ENCODE results near the gene WAPL.

The WAPL gene

DNA sequence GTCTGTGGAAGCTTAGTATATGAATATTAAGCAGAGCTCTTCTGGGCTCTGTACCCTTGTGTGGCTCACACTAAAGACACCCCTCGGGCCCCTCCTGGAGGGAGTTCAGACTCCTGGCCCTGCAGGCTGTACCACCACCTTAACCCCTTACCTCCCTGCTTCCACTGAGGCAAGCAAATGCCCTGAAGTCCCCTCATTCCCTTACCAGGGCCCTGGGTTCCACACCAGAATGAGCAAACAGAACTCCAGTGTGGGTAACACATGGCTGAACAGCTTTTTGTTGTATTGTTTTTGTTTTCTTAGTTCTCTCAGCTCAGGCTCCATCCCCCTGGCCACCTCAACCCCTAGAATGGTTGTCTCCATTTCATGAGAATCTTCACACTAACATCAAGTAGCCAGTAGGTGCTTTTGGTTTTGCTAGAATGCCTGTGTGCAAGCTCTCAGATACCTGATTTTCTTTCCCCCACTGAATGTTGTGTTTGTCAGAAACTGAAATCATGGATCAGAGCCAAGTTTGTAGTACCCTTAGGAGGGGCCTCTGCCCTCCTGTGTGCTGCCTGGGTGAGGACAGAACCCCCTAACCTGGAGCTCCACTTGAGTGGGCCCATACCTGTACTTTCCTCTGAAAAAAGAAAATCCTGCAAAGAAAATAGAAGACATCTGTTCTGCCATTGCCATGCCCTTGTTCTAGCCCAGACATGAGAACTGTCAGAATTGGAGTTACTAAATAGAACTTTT lies 2.8 kb upstream of the WAPL start:
- no peak for DNase-seq

DNA sequence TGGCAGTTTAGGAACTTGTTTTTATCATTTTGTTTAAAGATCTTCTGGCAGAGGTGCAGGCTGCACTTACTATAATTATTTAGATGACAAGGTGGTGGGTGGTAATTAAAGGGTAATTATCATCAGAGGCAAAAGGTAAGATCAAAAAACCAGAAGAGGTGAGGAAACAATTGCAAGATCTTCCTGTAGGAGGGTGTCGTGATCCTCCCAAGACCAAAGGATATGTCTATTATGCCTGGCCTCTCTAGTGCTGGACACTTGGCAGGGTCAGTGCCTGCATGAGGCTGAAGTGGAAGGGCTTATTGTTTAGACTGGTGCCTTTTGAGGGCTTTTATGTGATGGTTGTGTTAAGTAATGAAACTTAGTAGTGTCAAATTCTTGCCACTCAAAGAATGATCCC lies 1.8 kb upstream of the WAPL start:
- DNase-seq, result no peak

DNA sequence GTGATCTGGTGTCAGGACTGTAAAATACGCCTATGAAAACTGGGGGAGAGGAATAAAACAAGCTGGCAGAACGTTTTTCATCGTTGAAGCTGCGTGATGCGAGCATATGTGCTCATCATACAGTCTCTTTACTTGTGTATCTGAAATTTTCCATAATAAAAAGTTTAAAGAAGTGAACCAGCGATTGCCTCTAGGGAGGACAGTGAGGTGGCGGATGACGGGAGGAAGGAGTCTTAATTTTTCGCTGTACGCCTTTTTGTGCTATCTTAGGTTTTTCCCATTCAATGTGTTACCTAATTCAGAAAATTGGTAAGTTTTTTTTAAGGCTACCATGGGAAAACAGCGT lies 891 bp upstream of the WAPL start:
- DNase-seq, result no peak

DNA sequence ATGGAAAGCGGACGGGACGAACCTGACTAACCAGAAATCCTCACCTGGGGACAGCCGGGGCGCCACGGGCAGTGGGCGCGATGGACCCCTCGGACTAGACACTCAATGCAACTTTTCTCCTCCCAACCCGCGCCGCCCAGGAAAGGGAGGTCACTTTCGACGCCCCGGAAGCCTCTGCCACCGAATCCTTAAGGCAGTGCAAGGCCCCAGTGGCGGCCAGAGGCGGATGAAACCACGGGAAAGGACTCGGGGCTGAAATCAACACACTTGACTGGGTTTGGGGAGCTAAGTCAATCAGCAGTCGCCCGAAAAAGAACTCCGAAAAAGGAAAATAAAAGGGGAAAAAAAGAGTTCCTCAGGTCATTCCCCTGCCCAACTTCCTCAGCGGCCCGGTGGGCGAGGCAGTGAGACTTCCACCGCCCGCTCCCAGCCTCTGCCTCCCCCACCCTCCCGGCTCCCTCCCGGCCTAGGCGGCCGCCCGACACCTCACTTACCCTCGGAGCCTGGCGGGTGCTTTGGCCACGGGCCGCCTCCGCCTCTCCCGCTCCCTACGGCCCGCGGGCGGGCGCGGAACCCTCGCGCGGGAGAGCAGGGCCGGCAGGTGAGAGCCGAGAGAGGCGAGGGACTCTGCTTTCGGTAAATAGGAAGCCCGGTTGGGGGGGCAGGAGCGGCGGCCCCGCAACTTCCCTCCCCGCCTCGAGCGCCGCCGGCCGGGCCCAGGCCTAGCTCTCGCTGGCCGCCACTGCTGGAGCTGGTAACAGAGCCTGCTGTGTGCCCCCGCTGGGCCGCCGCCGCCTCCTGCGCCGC lies 518 bp downstream of the WAPL start:
- peak; percentile 44 for DNase-seq

DNA sequence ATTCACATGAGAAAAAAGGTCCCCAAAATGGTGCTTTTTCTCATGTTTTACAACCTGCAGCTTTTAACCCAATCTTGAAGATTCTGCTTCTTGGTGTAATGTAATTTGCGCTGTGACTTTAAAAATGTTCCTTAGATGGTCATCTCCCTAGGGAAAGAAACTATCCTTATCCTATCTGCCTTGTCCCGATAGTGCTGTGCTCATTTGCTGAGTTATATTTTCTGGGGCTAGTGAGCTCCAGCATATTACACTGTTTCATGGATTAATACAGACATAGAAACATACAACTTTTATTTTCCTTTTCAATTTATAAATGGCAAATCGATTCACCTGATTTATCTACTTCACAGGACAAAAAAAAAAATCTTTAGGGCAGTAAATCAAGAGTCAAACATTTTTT lies 2.8 kb downstream of the WAPL start:
- no peak for DNase-seq

DNA sequence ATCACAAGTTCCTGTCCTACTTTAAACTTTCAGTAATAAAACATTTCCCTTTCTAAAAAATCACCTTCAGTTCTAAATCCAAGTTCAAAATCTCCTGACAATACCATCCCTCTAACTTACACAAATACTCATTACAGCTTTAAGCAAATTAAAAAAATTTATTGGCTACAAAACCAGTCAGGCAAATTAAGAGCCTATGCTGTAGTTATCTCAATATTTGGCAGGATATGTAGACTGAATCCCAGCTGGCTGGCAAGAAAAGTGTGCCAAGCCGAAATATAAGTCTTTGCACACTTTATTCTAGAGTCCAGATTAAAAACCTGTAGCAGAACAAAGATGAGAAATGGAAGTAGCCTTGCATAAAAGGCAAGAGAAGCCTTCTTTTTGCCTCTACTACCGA lies 9.5 kb downstream of the WAPL start:
- no peak for DNase-seq

DNA sequence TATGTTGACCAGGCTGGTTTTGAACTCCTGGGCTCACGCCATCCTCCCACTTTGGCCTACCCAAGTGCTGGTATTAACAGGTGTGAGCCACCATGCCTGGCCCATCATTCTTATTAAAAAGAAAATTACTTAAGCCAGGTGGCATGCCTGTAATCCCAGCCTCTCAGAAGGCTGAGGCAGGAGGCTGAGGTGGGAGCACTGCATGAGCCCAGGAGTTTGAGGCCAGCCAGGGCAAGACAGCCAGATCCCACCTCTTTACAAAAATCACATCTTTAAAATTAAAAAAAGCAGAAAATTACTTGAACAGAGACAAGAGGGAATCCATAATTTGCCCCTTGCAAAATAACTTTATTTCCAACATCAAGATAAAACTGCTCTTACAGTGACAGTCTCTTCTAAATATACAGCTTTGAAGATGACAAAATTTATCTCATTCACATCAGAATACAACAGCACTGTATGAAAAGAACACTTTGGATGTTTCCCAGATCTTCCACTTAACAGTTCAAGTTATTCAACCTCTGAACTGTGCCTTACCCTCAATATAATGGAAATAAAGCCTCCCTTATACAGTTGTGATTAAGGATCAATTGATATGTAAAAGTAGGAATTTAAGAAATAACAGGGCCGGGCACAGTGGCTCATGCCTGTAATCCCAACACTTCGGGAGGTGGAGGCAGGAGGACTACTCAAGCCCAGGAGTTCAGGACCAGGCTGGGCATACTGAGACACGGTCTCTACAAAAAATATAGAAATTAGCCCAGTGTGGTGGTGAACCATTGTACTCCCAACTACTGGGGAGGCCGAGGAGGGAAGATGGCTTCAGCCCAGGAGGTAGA lies 10.3 kb downstream of the WAPL start:
- no peak for DNase-seq

DNA sequence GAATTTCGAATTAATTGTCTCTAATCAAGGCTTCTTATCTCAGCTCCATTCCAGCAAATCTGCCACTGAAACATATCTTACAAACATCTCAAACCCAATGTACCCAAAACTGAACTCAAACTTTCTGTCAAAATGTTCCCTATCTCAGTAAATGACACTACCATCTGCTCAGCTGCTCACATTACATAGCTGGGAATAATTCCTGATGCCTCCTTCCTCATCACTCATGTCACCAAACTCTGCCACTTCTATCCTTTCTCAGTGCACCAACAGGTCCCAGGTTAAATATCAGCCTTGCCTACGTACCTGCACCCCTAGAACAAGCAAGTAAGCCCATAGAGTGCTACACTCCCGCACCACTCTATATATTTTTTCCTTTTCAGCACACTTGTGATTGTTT lies 12.4 kb downstream of the WAPL start:
- DNase-seq, result no peak

DNA sequence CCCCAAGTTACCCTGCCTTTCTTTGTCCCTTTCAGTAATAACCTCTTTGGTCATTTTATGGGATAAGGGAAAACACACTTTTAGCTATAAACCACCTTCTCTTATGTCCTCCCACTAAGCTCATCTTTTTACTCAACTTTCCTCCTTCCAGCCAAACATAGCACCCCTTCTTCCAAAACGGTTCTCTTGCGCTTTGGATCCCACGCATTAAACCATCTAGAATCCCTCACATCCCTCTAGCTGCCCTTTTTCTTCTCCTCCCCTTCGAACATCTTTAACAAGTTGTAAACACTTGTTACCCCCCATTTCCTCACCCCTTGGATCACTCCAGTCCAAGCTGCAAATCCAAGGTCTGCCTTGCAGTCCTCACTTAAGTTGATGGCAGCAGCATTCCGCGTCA lies 13.4 kb downstream of the WAPL start:
- no peak for DNase-seq

DNA sequence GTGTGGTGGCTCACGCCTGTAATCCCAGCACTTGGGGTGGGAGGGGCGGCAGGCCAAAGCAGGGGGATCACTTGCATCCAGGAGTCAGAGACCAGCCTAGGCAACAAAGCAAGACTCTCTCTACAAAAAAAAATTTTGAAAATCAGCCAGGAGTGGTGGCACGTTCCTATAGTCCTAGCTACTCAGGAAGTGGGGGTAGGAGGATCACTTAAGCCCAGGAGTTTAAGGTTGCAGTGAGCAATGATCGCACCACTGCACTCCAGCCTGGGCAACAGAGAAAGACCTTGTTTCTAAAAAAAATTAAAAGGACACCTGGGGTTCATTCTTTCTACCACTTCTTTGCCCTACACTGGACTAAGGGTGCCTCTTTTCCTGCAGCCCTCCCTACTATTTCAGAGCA lies 15.1 kb downstream of the WAPL start:
- DNase-seq, result no peak

DNA sequence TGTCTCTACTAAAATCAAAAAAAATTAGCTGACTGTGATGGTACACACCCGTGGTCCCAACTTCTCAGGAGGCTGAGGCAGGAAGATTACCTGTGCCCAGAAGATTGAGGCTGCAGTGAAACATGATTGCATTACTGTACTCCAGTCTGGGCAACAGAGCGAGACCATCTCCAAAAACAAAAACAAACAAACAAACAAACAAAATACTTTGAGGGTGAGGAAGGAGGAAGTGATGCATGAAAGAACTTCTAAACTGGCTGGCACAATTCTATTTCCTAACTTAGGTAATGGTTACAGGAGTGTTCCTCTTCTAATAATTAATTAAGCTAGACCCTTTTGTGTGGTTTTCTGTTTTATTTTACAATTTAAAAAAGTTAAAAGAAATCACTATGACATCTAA lies 15.5 kb downstream of the WAPL start:
- no peak for DNase-seq

DNA sequence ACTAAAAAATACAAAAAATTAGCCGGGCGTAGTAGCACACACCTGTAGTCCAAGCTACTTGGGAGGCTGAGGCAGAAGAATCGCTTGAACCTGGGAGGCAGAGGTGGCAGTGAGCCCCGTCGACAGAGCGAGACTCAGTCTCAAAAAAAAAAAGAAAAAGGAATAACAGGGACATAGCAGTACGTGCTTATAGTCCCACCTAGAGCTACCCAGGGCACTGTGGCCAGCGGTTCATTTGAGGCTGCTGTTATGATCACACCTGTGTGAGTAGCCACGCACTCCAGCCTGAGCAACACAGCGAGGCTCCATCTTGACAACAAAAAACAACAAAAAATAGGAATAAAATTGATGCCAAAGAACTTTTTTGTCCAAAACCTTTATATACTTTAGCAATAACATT lies 17.1 kb downstream of the WAPL start:
- no peak for DNase-seq

DNA sequence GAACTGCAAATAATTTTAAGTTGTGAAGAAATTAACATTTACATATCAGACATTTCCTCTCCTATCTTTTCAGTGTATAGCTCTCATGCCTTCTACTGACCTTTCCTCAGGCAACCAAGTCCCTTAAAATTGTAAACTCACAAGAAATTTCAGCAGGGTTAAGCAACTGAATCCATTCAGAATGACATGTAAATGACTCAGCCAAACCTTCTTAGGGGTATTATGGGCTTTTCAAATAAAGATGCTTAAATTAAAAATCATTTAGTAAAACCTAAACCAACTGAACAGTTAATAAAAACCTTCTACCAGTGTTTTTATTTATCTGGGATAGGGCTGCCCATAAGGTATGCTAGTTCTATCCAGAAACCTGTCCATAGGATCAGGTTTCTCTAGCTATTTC lies 20.7 kb downstream of the WAPL start:
- no peak for DNase-seq

DNA sequence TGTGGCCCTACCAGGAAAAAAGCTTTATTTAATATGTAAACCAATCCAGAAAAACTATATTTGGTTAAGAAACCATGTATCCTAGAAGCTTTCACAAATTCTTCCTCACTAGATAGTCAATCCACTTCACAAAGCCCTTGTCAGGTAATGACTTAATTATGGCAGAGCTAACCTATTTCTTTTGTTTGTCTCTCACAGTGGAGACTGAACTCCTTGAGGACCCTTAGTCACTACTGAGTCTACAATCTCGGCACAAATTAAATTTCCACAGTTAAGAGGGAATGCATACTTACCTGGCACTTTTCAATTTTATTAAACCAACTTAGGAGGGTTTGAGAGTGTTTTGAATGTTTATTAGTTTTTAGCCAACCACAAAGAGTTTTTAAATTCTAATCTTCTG lies 23.0 kb downstream of the WAPL start:
- DNase-seq, result no peak

DNA sequence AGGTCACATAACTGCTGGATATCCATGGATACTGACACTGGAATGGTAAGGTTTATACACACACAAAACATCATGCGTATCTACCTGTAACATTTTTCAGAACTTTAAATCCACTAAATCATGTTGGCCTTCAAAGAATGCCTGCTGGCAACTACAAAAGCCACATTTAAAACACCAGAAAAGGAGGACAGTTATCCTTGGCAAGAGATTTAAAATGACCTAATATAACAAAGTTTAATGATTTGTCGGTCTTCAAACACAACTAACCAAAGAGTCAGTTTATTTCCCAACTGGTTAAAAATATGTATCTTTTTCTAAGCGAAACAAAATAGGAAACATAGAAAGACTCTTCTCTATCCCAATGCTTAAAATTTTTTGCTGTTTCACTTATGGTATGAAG lies 24.0 kb downstream of the WAPL start:
- no peak for DNase-seq

DNA sequence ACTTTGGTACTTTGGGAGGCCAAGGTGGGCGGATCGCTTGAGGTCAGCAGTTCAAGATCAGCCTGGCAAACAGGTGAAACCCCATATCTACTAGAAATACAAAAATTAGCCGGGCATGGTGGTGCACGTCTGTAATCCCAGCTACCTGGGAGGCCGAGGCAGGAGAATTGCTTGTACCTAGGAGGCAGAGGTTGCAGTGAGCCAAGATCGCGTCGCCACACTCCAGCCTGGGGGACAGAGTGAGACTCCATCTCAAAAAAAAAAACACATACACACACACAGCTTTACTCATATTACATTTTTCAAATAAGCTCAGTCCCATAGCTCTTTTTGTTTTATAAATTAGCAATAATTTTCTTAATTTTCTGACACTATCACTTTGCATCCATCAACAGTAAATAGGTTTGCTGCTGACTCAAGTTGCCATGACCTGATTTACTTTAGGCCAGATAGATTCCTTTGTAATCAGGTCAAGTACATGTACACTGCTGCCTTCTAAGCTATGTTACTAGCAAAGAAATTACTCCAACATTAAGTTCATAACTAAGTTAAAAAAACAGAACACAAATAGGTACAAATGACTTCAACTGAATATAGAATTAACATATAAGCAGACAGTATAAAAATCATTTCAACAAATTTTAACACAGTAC lies 31.5 kb downstream of the WAPL start:
- DNase-seq, result no peak

DNA sequence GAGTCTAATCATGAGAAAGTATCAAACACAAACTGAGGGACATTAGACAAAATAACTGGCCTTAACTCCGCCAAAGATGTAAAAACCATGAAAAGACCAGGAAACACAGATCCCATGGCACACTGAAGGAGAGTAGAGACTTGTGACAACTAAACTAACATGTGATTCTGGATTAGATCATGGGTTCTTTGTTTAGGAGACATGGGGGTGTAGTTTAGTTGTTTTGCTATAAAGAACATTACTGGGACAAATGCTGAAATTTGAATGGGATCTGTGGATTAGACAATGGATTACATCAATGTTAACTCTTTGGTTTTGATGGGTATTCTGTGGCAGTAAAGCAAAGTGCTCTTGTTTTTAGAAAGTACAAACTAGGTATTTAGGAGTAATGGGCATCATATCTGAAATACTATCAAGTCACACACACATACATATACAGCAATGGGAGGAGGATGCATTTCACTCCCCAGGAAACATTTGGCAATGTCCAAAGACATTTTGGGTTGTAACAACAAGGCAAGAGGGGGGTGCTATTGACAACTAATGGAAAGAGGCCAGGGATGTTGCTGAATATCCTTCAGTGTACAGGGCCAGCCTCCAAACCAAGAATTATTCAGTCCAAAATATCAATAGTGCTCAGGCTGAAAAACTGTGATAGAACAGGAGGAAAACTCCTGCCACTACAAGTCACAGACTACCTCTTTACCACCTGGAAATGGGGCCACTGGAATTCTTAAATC lies 32.4 kb downstream of the WAPL start:
- no peak for DNase-seq

DNA sequence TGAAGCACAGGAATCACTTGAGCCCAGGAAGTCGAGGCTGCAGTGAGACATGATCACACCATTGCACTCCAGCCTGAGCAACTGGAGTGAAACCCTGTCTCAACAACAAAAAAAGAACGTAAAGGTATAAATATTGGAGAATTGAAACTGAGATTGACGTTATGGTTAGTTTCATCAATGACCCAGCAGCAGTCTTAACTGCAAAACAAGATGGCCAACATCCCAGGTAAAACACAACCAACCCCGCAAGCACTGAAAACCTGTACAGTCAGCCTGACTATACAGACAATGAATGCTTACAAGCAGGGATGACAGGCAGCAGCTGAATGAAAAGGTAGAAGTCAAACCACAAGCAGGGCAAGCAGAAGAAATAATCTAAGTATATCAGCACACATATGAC lies 34.7 kb downstream of the WAPL start:
- no peak for DNase-seq

DNA sequence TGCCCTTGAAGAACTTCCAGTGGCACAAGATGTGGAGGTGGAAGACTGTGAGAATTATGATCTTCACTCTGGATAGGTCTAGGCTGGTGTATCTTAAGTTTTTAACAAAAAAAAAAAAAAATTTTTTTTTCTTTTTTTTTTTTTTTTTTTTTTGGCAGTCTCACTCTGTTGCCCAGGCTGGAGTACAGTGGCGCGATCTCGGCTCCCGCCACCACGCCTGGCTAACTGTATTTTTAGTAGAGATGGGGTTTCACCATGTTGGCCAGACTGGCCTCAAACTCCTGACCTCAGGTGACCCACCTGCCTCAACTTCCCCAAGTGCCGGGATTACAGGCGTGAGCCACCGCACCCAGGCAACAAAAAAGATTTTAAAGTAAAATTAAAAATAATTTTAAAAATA lies 37.9 kb downstream of the WAPL start:
- DNase-seq, result no peak

DNA sequence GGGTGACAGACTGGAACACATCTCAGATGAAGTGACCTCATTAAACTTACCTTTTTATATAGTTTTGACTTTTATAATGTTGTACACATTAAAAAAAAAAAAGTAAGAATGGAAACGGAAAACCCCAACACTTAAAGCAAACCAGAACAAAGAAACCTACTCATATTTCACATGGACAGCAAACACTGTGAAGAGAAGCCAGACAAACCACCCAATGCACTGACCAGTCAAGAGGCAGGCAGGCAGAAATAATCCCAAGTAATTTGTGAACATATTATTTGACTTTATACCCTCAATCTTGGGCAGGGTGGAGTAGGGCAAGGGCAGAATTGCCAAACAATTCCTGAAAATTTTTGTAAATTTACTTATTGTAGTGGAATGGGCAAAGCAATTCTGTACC lies 39.8 kb downstream of the WAPL start:
- no peak for DNase-seq

DNA sequence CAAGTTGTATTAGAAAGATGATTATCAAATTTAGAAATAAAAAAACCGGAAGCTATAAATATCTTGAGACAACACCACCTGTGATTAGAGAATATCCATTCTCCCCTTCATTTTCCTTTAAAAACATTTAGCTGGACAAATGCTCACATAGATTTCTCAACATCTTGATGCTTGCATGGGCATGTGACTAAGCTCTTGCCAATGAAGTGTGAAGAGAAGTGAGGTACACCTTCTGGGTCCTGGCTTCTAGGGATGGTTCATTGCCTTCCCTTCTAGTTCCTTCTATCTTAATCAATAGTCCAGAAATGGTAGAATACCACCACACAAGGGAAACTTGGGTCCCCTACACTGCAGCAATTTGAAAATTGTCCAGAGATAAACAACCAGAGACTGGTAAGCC lies 41.0 kb downstream of the WAPL start:
- no peak for DNase-seq

DNA sequence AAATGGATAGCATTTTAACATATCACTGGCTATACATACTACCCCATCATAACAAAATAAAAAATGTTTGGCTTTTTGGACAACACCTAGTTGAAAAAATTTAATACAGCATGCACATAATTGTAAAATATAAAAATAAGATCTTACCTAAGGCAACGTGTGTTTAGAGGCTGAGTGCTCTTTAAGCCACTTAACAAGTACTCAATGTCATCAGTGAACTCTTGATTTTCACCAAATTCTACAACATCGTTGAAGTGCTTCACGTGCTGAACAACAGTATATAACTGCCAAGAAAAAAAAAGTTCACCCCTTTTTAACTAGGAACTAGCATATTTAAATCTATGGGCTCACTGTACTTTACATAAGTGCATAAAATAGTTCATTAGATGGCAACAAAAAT lies 49.5 kb downstream of the WAPL start:
- DNase-seq, result no peak
